Medulla oblongata (tissue), 1 donor: ENCODE measurements around the gene C12orf43.

Source experiments
- DNase-seq: peaks from one replicate; pipeline ENCODE4 v3.0.0-alpha.2; 2015; ENCODE audit errors: extremely low spot score

Gene C12orf43

DNA sequence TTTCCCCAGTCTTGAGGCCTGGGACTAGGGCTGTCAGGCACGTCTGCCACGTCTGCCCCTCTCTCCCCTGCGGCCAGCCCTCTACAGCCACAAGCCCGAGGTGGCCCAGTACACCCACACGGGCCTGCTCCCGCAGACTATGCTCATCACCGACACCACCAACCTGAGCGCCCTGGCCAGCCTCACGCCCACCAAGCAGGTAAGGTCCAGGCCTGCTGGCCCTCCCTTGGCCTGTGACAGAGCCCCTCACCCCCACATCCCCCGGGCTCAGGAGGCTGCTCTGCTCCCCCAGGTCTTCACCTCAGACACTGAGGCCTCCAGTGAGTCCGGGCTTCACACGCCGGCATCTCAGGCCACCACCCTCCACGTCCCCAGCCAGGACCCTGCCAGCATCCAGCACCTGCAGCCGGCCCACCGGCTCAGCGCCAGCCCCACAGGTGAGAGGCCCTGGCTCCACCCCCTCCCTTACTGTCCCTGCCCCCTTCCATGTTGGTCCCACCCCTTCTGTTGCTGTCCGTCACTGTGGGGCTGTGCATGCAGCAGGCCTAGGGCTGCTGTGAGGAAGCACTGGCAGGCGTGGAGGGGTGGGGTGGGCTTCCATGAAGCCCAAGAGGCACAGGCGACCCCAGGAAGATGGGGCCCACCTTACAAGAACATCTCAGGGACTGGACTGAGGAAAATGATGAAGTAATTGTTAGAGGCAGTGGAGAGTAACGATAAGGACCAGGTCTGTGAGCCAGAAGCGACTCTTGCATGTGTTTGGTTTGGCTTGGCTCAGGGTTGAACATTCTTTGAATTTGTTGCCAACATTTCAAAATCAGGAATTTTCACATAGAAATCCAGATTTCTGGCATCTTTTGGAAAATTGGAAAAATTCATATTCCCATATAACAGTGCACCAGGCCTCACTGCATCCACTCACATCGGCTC, 16.8 kb downstream of the C12orf43 start:
- DNase-seq = no peak

DNA sequence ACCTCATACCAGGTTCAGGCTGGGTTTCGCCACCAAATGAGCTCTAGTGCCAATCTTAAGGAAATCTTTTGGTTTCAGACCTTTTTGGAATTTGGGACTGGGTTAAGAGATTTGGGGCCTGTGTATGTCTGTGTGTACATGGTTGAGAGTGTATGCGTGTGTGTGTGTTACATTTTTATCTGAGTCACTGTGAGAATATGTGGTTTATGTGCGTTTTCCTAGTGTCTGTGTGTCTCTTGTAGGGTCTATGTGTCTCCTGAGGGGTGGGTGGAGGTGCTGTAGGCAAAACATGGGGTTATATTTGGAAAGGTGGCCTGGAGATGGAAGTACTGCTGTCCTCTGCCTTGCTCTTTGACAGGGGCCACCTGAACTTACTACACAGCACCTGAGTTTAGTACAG, 17.9 kb downstream of the C12orf43 start:
- DNase-seq = no peak

DNA sequence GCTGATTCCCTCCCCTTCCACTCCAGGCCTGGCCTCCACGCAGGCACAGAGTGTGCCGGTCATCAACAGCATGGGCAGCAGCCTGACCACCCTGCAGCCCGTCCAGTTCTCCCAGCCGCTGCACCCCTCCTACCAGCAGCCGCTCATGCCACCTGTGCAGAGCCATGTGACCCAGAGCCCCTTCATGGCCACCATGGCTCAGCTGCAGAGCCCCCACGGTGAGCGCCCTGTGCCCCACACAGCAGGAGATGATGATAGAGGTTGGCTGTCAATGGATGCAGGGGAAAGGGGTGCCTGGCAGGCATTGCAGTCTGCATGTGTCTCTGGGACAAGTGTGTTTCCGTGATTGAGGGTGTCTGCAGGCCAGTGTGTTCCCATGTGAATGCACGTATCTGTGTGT, 18.8 kb downstream of the C12orf43 start:
- DNase-seq = no peak

DNA sequence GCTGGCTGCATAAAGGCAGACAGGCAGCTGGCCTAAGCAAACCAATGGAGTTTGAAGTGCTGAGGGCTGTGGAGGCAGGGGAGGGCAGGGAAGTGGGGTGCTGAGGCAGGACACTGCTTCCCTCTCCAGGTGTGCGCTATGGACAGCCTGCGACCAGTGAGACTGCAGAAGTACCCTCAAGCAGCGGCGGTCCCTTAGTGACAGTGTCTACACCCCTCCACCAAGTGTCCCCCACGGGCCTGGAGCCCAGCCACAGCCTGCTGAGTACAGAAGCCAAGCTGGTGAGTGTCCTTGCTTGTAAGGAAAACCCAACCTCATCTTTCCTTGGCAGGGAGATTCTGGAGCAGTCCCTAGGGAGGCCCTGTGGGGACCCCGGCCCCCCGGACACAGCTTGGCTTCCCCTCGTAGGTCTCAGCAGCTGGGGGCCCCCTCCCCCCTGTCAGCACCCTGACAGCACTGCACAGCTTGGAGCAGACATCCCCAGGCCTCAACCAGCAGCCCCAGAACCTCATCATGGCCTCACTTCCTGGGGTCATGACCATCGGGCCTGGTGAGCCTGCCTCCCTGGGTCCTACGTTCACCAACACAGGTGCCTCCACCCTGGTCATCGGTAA, 20.0 kb downstream of the C12orf43 start:
- no peak for DNase-seq

DNA sequence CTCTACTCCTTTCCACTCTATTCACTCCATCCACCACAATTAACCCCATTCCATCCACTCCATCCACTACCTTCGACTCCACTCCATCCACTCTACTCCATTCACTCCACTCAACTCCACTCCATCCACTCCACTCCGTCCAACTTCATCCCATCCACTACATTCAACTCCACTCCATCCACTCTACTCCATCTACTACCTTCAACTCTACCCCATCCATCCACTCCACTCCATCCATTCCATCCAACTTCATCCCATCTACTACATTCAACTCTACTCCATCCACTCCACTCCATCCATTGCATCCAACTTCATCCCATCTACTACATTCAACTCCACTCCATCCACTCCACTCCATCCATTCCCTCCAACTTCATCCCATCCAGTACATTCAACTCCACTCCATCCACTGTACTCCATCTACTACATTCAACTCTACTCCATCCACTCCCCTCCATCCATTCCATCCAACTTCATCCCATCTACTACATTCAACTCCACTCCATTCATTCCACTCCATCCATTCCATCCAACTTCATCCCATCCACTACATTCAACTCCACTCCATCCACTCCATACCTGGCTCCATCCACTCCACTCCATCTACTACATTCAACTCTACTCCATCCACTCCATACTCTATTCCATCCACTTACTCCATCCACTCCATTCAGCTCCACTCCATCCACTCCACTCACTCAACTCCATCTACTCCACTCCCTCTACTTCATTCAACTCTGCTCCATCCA, 21.5 kb downstream of the C12orf43 start:
- no peak for DNase-seq

DNA sequence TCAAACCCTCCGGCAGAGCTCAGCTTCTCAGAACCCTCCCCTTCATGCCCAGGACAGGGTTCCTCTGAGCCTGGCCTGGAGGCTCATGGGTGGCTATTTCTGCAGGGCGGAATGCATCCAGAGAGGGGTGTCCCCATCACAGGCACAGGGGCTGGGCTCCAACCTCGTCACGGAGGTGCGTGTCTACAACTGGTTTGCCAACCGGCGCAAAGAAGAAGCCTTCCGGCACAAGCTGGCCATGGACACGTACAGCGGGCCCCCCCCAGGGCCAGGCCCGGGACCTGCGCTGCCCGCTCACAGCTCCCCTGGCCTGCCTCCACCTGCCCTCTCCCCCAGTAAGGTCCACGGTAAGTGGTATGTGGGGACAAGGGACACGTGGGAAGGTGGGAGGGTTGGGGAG, 22.2 kb downstream of the C12orf43 start:
- DNase-seq = no peak

DNA sequence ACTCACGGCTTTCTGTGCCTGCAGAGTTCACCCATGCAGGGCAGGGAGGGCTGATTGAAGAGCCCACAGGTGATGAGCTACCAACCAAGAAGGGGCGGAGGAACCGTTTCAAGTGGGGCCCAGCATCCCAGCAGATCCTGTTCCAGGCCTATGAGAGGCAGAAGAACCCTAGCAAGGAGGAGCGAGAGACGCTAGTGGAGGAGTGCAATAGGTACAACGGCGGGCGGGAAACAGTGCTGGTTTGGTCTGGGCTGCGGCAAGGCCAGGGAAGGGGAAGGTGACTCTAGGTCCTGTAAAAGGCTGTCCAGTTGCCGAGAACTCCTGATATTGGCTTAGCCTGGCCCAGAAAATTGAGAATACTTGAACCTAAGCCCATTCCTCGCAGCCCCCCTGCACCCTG, 22.8 kb downstream of the C12orf43 start:
- no peak for DNase-seq

DNA sequence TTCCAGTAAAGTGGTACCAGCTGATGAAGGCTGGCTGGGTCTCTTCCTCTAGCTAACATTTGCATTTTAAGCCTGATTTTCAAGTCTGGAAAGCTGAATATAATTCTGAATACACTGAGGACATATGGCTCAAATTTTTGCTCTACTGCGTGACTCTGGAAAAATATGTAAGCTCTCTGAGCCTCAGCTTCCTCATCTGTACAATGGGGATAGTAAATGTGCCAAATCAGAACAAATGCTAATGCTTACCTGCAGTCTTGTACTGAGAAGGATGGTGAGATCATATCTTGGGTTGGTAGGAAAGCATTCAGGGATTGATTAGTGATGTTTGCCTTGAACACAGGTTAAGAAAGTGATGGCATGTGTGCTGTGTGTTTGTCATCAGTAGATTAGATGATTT, 23.3 kb downstream of the C12orf43 start:
- no peak for DNase-seq

DNA sequence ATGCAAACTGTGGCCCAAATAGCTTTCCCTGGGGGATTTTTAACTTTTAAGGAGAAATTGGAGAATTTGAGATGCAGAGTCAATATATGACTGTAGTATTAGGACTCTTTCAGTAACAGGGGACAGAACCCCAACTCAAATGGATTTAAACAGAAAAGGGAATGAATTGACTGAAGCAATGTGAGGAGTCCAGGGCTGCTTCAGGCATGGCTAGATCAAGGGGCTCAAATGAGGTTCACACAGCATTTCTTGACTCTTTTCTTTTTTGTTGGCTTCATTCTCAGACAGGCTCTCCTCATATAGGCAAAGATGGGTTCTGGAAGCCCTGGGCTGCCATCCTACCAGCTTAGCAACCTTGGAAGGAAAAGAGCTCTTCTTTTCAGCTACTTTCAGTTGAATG, 24.3 kb downstream of the C12orf43 start:
- DNase-seq = no peak

DNA sequence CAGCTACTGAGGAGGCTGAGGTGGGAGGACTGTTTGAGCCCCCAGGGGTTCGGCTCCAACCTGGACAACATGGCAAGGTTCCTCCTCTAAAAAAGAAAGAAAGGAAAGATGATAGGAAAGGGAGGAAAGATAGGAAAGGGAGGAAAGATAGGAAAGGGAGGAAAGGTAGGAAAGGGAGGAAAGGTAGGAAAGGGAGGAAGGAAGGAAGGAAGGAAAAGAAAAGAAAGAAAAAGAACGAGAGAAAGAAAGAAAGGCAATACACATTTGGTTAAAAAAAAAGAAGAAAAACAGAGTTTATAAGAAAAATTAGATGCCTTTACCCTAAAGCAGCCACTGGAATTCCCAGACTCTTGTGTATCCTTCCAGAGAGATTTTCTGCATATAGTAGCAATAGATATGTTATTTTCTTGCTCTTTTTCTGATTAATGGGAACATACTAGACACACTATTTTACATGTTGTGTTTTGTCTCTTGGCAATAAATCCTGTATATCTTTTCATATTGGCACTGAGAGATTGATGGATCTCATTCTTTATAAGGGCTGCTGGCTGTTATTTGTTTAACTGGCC, 25.7 kb downstream of the C12orf43 start:
- DNase-seq = no peak

DNA sequence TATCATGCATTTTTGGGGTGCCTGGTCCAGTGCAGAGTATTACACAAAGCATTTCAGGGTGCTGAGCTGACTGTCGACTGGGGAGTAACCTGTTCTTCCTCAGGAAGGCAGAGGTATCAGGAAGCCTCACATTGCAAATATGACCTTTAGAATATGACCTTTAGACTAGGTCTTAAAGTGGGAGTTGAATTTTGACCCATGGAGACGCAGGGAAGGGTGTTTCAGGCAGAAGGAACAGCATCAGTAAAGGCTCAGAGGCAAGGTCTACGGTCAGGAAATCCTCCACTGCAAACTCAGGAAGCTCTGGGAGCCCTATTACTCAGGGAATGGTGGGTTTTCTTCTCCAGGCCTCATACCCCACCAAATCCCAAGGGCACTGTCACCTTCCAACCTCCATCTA, 26.6 kb downstream of the C12orf43 start:
- no peak for DNase-seq

DNA sequence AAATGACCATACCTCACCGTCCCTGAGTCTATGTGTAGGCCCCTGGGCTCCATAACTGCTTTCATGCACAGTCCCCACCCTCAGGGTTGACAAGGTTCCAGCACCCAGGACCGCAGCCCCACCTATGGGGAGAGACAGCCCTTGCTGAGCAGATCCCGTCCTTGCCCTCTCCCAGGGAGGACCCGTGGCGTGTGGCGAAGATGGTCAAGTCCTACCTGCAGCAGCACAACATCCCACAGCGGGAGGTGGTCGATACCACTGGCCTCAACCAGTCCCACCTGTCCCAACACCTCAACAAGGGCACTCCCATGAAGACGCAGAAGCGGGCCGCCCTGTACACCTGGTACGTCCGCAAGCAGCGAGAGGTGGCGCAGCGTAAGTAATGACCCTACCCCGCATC, 27.6 kb downstream of the C12orf43 start:
- no peak for DNase-seq

DNA sequence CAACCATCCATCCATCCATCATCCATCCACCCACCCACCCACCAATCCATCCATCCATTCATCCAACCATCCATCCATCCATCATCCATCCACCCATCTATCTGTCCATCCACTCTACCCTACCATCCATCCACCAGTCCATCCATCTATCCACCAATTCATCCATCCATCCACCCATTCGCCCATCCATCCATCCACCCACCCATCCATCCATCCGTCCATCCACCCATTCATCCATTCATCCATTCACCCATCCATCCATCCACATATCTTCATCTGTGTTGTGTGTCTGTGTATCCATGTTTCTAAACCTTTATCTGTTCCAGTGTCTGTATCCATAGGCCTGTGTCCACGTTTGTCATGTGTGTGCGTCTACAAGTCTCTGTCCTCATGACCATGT, 28.1 kb downstream of the C12orf43 start:
- DNase-seq = no peak

DNA sequence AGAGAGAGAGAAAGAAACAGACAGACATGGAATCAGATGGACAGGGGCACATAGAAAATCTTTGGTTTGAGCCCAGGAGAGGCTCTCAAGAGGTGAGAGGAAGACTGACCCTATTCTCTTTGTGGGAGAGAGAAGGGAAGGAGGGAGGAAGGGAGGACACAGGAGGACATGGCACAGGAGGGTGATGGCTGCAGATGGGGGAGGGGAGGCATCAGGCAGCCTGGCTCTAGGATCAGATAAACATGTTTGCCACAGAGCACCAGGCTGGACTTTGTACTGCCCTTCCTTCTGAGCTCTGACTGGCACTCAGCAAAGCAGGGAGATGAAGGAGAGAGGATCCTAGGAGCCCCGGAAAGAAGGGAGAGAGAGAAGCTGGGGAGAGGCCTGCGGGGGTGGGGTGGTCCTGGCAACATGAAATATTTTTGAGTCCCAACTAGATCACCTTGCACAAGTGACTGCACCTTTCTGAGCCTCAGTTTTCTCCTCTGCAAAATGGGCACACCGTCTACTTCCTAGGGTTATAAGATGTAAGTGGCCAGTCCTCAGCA, 31.9 kb downstream of the C12orf43 start:
- DNase-seq = no peak

DNA sequence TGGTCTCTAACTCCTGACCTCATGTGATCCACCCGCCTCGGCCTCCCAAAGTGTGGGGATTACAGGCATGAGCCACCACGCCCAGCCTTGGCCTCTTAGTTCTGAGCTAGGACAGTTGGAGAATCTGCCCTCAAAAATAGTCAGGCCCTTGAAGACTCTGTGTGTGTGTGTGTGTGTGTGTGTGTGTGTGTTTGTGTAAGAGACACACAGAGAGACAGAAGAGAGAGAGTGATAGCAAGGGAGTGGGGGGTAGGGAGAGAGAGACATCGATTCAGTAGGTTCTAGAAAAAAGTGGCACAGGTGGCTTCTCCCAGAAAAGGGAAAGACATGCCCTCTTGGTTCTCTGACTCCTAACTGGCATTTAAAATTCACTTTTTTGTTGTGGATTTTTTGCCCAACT, 32.5 kb downstream of the C12orf43 start:
- DNase-seq = no peak

DNA sequence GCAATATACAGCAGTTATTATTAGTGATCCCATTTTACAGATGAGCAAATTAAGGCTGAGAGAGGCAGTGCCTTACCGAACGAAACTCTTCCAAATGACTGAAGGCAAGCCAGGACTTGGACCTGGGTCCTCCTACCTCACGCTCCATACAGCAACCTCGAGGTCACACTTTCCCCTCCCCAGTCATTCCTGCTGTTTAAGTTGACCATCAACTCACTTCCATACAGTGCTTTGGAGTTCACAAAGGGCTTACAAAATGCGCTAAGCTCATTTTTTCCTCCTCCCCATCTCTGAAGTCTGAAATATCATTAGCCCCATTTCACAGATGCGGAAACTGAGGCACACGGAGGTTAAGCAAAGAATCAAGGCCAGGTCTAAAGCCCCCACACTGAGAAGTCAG, 33.6 kb downstream of the C12orf43 start:
- no peak for DNase-seq

DNA sequence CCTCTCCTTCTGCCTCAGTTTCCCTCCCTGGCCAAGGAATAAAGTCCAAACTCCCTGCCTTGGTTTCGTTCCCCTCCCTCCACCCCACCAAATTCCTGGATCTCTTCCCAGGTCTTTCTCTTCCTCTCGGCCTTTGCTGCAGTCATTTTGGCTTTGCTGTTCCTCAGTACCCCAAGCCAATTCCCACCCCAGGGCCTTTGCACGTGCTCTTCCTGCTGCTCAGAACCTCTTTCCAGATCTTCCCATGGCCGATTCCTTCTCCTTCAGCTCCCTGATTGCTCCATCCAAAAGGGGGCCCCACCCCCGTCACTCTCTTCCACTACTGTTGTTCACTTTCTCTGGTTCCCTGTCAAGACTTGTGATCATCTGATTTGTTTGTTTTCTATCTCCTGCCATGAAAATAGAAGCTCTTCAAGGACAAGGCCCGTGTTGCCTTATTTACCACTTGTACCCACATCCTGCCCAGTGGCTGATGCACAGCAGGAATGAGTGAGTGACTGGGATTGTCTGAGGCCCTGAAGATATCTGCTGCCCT, 34.8 kb downstream of the C12orf43 start:
- no peak for DNase-seq

DNA sequence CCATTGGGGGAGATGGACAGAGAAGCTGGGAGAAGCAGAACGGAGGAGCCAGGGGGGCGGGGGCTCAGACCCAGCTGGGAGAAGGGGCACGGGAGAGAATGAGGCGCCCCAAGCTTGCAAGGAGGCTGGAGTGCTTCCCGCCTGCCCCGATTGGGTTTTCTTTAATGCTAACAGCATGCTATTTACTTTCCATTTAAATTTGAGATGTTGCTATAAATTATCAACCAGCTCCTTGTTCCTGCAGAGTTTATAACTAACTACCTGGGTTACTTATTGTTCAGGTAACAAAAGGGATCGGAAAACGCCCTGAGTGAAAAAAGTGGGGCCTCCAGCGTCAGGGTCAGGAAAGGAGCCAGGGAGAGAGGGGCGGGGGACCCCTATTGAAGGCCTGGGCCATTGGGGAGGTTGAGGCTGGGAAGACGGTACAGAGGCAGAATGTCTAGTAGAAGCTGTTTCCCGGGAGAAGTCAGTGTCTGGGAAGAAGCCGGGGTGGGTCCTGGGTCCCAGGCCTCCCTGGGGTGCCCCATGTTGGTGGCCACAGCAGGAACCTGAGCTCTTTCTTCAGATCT, 35.4 kb downstream of the C12orf43 start:
- DNase-seq = no peak

DNA sequence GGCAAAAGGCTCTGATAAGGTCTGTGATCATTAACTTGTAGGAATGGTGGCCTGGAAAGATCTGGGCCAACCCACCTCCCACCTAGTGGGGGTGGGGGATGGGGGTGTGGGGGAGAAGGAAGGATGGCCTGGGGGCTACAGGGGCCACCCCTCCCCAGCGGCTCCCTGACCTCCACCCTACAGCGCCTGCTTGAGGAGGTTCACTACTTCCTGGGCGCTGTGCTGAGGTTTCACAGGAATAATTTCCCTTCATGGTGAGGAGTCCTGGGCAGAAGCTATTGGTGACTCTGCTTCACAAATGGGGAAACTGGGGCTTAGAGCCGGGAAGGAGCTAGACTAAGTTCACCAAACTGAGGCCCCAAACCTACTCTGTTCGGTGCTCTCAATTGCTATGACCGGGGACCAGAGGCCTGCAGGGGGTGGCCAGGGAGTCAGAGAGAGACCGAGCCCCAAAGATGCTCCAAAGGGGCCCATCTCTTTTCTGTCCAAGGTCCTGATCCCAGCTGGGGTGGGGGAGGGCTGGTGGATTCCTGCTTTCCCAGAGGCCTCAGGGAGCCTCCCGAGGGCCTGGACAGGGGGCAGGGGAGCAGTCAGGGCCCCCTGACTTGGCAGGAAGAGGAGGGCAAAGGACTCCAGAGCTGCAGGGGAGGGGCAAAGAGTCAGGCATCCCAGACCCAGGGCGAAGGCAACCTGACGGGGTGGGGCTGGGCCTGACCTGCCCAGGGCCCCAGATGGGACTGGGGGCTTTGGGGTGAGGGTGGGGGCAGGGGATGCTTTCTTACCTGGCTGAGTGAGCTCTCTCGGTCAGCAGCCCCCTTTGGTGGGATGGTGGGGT, 36.2 kb downstream of the C12orf43 start:
- no peak for DNase-seq

DNA sequence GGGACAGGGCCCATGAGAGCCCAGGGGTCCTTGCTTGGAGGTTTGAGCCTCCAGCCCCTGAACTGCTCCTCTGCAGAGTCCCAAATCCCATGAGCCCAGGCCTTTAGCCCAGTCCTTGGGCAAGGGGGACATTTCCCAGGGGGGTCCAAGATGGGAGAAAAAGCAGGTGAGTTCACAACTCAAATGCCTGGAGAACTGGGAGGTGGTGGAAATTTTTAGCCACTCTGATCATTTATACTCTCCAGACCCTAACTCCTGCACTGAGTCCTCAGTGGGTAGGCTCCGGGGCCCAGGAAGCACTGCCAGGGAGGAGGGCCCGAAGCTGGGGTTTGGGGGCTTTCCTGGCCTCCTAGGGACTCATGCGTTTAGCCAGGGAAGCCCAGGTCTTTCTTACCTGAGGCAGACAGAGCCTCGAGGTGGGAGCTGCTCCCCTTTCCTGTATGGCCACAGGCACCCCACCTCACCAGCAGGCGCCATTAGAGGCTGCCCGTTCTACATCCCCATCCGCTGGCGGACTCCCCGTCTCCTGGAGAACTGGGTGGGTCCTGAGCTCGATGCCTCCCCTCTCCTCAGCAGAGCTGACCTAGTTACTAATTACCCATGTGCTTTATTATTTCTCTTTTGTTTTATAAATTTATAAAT, 36.9 kb downstream of the C12orf43 start:
- no peak for DNase-seq
